Epithelial cell of esophagus (primary cell): Measurements from ENCODE around the gene ZNF473.
A peak's percentile ranks its signal among the peaks of the same experiment; 100 is the strongest.

Source experiments
- DNase-seq: peaks from one replicate; pipeline ENCODE4 v3.0.0; 2010; ENCODE audit warnings: low read depth
- H3K4me3 ChIP-seq: 2 replicates; pipeline ENCODE4 v1.5.1; 2011; ENCODE audit warnings: mild to moderate bottlenecking, low read length, control low read depth
- TF ChIP-seq, protein P1 (sequence below): IDR thresholded peaks from 2 replicates; pipeline ENCODE4 v1.5.1; 2011; ENCODE audit warnings: low read depth, mild to moderate bottlenecking, low read length, control low read depth, inconsistent platforms; ENCODE audit not compliant: insufficient read depth; ENCODE audit errors: missing control alignments

ZNF473 gene

DNA sequence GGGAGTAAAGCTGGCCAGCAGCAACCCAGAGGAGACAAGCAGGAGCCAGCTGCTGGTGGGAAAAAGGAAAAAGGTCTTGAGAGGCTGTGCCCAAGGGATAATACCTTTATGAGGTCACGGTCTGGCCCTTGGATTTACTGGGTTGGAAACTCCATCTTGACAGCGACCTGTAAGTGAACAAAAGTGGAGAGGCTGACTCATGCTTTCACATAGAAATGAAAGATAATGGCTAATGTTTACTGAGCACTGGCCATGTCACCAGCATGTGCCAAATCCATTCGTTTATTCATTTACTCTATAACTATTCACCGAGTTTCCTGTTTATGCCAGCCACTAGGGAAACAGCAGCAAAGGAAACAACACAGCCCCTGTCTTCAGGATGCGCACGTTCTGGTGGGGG lies 5.3 kb upstream of the ZNF473 start:
- TF ChIP-seq, protein P1, sequence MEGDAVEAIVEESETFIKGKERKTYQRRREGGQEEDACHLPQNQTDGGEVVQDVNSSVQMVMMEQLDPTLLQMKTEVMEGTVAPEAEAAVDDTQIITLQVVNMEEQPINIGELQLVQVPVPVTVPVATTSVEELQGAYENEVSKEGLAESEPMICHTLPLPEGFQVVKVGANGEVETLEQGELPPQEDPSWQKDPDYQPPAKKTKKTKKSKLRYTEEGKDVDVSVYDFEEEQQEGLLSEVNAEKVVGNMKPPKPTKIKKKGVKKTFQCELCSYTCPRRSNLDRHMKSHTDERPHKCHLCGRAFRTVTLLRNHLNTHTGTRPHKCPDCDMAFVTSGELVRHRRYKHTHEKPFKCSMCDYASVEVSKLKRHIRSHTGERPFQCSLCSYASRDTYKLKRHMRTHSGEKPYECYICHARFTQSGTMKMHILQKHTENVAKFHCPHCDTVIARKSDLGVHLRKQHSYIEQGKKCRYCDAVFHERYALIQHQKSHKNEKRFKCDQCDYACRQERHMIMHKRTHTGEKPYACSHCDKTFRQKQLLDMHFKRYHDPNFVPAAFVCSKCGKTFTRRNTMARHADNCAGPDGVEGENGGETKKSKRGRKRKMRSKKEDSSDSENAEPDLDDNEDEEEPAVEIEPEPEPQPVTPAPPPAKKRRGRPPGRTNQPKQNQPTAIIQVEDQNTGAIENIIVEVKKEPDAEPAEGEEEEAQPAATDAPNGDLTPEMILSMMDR = no peak
- H3K4me3 ChIP-seq = no peak overlapping the region
- no peak for DNase-seq

DNA sequence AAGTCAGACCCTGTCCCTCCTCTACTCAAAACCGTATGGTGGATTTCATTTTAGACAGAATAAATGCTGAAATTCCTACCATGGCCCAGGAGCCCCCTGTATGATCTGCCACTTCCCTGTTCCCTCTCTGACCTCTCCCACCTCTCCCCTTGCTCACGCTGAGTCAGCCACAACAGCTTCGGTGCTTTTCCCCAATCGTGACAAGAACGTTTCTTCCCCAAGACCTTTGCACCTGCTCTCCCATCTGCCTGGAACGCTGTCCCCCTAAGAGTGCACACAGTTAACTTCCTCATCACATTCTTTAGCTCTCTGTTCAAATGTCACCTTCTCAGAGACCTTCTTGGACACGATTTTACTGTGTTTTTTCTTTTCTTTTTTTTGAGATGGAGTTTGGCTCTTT lies 3.0 kb upstream of the ZNF473 start:
- DNase-seq = no peak
- no peak overlapping the region for H3K4me3 ChIP-seq
- TF ChIP-seq, protein P1 = no peak

DNA sequence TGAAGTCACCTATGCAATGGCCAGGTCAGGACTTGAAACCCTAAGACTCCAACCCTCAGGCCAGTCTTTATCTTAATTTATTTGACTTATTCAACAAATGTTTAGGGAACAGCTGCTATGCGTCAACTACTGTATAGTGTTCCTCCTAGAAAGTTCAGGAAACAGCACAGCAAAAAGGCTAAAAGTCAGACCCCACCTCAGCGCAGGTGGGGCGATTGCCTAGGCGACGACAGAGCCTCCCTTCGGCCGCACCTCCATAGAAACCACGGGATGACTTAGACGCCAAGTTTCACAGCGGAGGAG lies 1.1 kb upstream of the ZNF473 start:
- no peak for DNase-seq
- peak overlapping the region; percentile 96 for H3K4me3 ChIP-seq
- TF ChIP-seq, protein P1 = no peak

DNA sequence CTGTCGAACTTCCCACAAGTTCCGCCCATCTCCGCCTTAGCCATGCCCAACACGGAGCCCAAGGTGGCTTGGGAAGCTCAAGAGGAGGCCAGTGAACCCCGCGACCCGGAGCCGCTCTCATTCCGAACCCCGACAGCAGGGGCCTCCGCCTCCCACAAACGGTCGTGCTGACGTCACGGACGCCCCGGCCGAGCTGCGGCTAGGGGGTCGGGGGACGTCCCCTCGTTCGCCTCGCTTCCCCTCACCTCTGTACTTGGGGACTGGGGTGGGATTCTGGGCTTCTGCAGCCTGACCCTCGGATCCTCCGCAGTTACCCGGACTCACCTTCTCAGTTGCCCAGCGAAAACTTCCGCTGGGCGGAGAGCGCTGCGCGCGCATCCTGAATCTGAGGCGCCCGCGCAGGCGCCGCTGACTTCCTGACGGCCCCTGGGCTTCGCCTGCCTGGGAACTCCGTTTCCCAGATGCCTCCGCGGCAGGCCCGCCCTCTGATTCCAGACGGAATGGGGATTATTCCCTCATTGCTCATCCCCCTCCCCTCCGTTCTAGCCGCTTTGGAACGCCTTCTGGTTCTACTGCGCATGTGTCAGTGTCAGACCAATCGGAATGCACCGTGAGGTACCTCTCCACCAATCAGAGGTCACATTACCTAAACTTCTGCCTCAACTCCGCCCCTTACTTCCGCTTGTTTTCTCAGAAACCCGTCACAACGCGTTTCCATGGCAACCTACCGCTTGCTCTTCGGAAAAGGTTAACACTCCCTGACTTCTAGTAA lies 597 bp upstream of the ZNF473 start, which contains the start of gene VRK3:
VRK3 (minus strand) TSS at position 351 of the 772 bp plus-strand sequence. CDS start 9,210 bp downstream, outside the sequence.
- TF ChIP-seq, protein P1 = peak; percentile 12
- peak; percentile 100 for DNase-seq
- H3K4me3 ChIP-seq = peak within 1 kb of the TSS; percentile 96

DNA sequence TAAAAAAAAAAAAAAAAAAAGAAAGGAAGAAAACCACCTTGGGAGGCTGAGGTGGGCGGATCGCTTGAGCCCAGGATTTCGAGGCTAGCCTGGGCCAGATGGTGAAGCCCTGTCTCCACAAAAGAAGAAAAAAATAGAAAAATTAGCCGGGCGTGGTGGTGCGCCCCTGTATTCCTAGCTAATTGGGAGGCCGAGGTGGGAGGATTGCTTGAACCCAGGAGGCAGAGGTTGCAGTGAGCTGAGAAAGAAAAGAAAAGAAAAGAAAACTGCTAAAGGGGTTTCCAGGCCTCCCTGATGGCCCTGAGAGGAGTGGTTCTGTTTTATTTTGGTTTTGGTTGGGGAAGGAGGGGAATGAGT lies 723 bp downstream of the ZNF473 start:
- DNase-seq = no peak
- peak overlapping the region; percentile 96 for H3K4me3 ChIP-seq
- TF ChIP-seq, protein P1 = no peak

DNA sequence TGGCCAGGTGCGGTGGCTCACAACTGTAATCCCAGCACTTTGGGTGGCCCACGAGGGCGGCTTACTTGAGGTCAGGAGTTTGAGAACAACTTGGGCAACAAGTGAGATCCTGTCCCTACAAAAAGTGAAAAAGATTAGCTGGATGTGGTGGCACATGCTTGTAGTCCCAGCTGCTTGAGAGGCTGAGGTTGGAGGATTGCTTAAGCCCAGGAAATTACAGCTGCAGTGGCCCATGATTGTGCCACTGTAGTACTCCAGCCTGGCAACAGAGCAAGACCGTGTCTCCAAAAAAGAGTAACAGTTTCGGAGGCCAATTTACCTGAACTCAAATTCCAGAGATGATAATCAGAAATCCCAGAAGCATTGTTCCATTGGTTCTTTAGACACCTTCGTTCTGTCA lies 4.4 kb downstream of the ZNF473 start:
- no peak for DNase-seq
- H3K4me3 ChIP-seq = no peak overlapping the region
- TF ChIP-seq, protein P1 = no peak

DNA sequence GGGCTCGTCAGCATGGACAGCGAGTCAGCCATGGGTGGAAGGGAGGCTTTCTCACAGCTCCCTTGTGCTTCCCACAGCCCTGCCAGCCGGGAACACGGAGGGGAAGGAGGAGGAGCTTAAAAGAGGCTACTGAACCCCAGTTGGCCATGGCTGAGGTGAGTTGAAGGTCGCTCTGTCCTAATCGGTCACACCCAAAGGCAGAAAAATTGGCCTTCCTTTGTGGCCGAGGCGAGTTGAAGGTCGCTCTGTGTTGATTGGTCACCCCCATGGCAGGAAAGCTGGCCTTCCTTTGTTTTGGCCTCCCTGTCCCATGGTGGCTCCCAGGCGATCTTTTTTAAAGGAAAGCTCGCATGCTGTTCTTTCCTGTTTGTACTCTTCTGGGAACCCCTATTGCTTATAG lies 5.1 kb downstream of the ZNF473 start:
- DNase-seq = no peak
- H3K4me3 ChIP-seq = no peak overlapping the region
- TF ChIP-seq, protein P1 = no peak
